Stimulated activated CD4-positive, alpha-beta T cell treated with anti-CD3 and anti-CD28 coated beads, Interleukin-4, amount 100 ng/mL, for 4 hours (primary cell): Measurements from ENCODE around the gene C4orf36.

Experiments
- DNase-seq, 2 experiments: peaks; one replicate each; pipeline ENCODE4 v3.0.0-alpha.2; 2020

The C4orf36 gene

DNA sequence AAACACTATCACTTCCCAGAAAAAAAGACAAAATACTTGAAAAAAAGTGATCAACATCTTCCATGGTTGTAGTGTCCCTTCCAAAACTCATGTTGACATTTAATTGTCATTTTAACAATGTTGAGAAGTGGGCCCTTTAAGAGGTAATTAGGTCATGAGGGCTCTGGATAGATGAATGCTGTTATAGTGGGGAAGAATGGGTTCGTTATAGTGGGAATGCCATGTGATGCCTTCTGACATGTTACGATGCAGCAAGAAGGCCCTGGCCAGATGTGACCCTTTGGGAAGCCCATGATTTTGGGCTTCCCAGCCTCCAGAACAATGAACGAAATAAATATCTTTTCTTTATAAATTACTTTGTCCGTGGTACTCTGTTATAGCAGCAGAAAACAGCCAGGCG, 39.0 kb downstream of the C4orf36 start:
- DNase-seq, result no peak

- no peak for DNase-seq
Observed at GRCh38 chr4:86848732-86849619, 43.2 kb downstream of the C4orf36 start, which contains the start of gene SLC10A6. TSS of gene SLC10A6 (minus strand) at chr4:86849384. CDS start at chr4:86849115, 269 bp downstream.

- DNase-seq, result no peak
Observed at GRCh38 chr4:86848136-86848535, 44.1 kb downstream of the C4orf36 start.

GRCh38 chr4:86847571-86847970, 44.7 kb downstream of the C4orf36 start:
- no peak for DNase-seq

GRCh38 chr4:86846921-86847320, 45.3 kb downstream of the C4orf36 start:
- DNase-seq, result no peak

DNA sequence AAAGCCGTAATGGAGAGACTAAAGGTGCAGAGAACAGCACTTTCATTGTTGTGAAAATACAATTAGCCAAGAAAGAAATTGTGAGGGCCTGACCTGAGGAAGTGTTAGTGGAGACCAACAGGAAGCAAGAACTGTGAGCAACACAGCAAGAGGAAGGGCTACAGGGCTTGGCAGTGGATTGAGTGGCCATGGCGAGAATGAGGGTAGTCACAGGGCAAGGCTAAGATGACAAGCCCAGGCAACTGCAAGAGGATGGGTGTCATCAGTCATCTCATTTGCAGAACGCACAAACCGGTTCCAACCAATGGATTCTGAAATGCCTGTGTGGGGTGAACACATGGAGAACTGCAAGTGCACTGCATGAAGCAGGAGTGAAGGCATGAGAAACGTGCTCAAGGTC, 46.6 kb downstream of the C4orf36 start:
- DNase-seq, result no peak

DNA sequence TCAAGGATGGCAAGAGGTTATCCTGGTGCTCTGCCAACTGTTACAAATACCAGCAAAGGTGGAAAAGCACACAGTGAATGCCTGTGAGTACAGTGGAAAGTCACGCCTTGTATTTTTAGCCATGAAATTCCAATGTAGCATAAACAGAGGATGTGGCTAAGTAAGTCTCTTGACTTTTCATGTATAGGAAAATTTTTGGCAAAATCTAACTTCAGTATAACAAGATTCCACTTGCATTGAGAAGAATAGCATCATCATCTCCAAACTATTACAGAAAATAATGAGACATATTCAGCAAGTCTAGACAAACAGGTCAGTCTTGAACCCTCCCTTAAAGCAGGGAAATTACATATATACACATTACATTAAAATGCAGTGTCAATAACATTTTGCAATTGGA, 50.9 kb downstream of the C4orf36 start:
- no peak for DNase-seq

GRCh38 chr4:86840858-86841257, 51.4 kb downstream of the C4orf36 start:
- DNase-seq, result no peak

DNA sequence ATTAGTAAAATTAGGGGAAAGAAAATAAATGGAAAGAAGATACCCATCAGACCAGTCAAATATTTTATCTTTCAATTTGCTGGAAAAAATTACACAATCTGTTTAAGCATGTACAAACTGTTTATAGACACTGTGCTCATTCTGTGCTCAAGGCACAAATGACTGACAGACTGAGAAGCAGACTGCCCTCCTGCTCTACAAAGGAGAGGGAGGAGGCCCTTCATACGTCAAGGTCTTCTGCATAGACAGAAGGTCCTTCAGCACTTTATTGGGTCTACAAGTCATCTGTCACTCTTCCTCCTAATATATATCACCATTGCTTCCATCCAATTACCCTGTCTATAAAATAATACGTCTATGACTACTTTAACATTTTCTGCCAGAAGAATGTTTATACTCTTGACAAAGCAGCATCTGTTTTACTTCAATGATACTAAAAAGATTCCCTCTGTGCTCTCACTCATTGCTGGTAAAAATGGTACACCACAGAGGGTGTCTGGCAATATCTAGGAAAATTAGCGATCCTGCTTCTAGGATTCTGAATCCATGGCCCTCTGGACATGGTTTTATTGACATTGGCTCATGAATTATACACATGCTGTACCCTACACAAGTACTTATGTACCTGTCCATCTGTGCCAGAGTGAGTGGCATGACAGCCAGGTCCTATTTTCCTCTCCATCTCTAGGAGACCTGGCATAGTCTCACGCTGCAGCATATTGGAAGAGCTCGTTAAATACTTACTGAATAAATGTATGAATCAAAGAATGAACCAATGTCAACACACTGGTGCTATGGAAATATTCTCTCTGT, 54.3 kb downstream of the C4orf36 start:
- DNase-seq, result no peak

DNA sequence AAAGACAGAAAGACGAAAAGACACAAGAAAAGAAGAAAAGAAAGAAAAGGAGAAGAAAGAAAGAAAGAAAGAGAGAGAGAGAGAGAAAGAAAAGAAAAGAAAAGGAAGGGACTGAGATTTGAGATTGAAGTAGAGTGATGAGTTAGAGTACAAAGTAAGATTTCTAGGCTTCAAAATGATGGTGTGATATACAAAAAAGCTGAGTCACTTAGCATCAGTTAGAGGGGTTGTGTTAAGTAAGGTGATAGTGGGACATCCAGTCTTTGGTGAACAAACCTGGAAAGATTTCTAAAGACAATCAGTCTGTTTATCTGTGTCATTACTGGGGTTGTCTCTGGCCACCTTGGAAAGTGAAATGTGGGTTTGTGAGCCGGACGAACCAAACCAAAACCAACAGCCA, 56.5 kb downstream of the C4orf36 start:
- DNase-seq, result no peak

DNA sequence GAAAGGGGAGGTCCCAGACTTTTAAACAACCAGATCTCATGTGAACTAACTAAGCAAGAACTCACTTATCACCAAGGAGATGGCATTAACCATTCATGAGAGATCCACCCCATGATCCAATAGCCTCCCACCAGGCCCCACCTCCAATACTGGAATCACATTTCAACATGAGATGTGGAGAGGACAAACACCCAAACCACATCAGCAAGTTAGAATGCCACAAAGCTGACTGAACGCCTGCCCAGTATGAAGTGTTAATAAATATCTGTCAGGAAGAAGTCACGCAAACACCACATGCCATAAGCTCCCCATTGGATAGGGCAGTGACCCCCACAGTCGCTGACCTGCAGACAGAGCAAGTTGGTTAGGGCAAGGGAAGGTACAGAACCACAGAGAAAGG, 57.3 kb downstream of the C4orf36 start:
- DNase-seq, result no peak

DNA sequence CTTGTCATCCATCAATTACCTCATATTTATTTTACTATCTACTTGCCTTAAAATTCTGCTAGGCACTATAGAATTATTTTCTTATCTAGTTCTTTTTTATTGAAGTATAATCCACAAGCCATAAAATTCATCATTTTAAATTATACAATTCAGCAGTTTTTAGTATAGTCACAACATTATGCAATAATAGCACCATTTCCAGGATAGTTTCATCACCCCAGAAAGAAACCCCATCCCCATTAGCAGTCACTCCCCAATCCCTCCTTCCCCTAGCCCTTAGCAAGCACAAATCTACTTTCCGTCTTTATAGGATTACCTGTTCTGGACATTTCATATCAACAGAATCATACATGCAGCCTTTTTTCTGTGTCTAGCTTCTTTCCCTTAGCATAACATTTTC, 58.6 kb downstream of the C4orf36 start:
- no peak for DNase-seq

- DNase-seq, result no peak
Observed at GRCh38 chr4:86831262-86832130, 60.7 kb downstream of the C4orf36 start.
